Activated CD4-positive, alpha-beta T cell treated with anti-CD3 and anti-CD28 coated beads, Interleukin-2, amount 50 U/mL, for 48 hours (primary cell): ENCODE results near the gene ZIK1.

Experiments
- DNase-seq, 2 experiments: peaks; one replicate each; pipeline ENCODE4 v3.0.0-alpha.2; 2020

ZIK1 gene

DNA sequence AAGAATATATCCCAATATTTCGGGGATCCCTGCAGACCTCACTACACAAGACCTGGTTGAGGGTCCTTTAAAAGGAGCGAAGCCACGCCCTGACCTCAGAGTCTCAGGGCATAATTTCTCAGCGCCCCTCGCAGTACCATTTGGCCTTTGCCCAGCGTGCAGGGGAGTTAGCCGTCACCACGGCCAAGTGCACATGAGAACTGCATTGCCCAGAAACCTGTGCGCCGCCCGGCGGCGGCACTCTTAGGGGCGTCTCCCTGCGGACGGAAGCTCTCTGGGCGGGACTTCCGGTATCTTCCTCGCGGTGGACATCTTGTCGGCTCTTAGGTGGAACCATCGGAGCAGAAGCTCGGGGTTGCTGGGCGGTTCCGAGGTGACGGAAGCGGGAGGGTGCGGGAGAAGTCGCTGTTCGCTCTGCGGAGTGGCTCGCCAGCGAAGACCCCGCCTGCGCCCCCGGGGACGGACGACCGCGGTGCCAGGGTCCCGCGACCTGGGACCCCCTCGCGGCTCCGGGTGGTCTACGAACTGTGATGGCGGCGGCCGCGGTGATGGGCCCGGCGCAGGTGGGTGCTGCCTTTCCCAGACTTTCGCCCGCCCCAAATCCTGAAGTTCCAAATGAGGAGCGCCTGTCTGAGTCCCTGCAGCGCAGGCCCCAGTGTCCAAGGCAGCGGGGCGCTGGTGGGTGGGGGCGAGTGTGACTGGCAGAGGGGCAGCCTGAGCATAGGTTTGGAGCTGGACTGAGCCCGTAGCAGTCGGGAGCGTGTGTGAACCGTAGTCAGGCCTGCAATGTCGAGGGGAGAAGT is 30.2 kb downstream of the ZIK1 start, which contains the start of gene ZNF134:
Gene ZNF134, plus strand, starts transcription at position 302 of the 803 bp plus-strand sequence. CDS start 5,227 bp downstream, outside the sequence.
- DNase-seq, result peak; percentile 89 to 92

DNA sequence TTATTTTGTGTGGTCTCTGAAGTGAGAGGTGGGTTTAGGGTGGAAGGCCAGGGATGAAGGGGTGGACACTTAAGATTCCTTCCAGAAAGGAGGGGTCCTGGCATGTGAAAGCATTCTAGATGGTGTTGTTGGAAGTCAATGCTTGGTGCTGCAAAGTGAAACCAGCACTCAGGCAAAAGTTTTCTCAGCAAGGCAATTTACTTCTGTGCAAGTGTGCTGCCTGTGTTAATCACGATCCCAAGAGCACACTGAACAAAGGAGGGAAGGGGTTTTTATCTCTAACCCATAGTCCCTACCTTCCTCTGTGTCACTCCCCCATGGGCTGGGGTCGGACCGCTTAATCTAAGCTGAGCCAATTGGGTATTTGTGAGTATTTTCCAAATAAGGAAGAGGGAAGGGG is 31.4 kb downstream of the ZIK1 start:
- no peak for DNase-seq

DNA sequence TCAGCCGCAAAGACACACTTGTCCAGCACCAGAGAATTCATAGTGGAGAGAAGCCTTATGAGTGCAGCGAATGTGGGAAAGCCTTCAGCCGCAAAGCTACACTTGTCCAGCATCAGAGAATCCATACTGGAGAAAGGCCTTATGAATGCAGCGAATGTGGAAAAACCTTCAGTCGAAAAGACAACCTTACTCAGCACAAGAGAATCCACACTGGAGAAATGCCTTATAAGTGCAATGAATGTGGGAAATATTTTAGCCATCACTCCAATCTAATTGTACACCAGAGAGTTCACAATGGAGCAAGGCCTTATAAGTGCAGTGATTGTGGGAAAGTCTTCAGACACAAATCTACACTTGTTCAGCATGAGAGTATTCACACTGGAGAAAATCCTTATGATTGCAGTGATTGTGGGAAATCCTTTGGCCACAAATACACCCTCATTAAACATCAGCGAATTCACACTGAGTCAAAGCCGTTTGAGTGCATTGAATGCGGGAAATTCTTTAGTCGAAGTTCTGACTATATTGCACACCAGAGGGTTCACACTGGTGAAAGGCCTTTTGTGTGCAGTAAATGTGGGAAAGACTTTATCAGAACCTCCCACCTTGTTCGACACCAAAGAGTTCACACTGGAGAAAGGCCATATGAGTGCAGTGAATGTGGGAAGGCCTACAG is 36.9 kb downstream of the ZIK1 start:
- no peak for DNase-seq

DNA sequence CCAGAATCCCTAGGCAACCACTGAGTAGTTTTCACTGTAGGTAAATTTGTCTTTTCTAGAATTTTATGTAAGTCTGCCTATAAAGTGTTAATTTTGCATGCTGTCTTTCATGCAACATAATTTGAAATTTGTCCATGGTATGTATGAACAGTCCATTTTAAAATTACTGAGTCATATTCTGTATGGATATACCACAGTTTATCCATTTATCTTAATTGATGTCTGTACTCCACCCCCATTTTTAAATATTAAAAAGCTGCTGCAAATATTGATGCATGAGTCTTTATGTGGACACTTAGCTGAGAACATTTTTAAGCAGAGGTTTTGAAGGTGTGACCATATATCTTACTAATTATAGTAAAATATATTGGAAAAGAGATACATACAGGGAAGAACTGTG is 39.1 kb downstream of the ZIK1 start:
- DNase-seq, result no peak

DNA sequence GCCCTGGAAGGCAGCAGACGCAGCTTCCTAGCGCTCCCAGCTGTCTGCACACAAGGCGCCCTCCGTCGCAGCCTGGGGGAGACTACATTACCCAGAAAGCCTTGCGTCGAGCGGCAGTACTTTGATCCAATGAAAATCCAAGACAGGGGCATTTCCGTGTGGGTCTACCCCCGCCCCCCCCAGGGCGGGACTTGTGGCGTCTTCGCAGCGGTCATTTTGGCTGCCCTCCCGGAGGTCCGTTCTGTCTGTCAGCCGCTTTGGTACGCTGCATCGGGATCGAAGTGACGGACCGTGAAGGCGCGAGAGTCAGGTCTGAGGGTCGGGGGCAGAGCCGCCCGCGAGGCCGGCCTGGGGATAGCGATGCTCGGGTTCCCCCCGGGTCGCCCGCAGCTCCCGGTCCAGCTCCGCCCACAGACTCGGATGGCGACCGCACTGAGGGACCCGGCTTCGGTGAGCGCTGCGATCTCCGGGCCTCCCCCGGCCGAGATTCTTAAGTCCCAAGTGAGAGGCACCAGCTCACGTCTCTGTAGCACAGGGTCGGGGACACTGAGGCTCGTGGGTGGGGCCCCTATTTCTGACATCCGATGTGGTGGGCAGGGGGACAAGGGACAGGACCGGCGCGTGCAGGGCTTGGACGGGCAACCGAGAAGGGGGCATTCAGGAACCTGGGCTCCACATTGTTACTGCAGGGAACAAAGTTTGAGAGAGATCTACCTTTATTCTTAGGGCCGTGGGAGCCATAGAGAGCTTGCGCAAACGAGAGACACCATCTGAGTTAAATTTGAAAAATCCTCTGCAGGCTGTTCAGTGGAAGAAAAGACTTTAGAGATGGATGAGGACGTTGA is 49.3 kb downstream of the ZIK1 start, which contains the start of gene ZNF211:
Gene ZNF211, plus strand, starts transcription at position 182 of the 845 bp plus-strand sequence. Its CDS starts 179 bp downstream, at position 361.
- DNase-seq, result peak; percentile 82 to 86

DNA sequence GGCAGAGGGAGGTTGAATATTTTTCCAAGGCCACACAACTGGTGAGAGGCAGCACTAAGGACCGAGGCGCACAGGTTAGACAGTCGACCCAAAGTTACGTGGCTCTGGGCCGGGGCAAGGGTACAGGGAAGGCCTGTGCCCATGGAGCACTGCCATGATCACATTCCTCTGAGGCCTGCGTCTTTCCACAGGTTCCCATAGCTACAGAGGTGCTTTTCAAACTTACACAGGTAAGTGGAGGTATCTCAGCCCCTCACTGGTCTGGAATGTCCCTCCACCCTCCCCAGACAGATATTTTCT is 49.8 kb downstream of the ZIK1 start:
- no peak for DNase-seq

DNA sequence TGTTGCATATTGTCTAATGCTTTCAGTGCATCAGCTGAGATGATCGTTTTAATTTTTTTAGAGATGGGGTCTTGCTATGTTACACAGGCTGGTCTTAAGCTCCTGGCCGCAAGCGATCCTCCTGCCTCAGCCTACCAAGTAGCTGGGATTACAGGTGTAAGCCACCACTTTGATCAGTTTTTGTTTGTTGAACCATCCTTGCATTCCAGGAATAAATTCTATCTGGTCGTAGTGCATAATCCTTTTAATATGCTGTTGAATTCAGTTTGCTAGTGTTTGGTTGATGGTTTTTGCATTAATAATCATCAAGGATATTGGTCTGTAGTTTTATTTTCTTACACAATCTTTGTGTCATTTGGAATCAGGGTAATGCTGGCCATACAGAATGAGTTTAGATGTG is 53.4 kb downstream of the ZIK1 start:
- no peak for DNase-seq

DNA sequence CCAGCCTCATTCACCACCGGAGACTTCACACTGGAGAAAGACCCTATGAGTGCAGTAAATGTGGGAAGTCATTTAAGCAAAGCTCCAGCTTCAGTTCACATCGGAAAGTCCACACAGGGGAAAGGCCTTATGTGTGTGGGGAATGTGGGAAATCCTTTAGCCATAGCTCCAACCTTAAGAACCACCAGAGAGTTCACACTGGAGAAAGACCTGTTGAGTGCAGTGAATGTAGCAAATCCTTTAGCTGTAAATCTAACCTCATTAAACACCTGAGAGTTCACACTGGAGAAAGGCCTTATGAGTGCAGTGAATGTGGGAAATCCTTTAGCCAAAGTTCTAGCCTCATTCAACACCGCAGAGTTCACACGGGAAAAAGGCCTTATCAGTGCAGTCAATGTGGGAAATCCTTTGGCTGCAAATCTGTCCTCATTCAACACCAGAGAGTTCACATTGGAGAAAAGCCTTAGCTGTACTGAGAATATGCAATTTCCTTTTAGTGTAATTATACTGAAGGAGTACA is 57.8 kb downstream of the ZIK1 start:
- DNase-seq, result no peak

DNA sequence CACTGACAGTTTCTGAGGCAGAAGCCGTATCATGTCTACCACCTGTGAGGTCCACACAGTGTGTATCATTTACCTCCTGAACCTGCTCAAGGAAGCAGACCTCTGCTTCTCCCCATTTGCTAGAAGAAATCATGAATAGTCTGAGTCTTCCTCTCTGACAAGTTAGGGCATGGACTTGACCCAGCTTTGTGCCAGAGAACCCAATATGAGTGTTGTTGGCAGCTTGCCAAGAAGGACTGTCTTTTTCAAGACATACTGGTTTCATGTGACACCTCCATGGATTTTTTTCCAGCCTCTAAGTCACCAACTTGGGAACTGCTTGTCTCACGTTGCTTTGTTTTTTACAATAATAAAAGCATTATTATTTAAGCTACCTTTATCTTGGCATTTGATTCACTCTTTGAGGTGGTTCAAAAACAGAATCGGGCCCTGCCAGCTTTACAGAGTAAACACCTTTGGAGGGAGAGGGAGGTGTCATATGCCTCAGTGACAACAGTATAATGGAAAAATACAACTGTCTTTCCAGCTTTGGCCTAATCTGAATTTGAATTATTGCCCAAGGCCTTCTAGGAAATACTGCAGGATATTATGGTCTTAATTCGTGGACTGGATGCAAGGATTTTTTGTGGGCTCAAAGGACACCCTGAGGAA is 58.6 kb downstream of the ZIK1 start:
- DNase-seq, result no peak
